Activated T-cell treated with anti-CD3 and anti-CD28 coated beads, Interleukin-2, amount 50 U/mL, for 4 hours (primary cell): ENCODE results near the gene TEAD4. TPM values are rescaled to one million over a fixed set of nuclear protein-coding genes. Genes with fewer than 3 reads are reported as not detected.

ENCODE experiments used
- ATAC-seq, 2 donors: fragments of 200-7000 bp; cut with Tn5 transposase; one replicate each; pipeline ENCODE4 v1.10.0; 2021
- DNase-seq: peaks from one replicate; pipeline ENCODE4 v3.0.0-alpha.2; 2020
- H3K27me3 Mint-ChIP-seq: one replicate; pipeline ENCODE4 v1.8.0; 2021; ENCODE audit warnings: low read depth, mixed read lengths
- H3K36me3 Mint-ChIP-seq: one replicate; pipeline ENCODE4 v1.8.0; 2022; ENCODE audit warnings: mixed read lengths; ENCODE audit not compliant: insufficient read depth
- H3K4me1 Mint-ChIP-seq: one replicate; pipeline ENCODE4 v1.8.0; 2021; ENCODE audit warnings: low read depth, mixed read lengths
- H3K4me3 Mint-ChIP-seq: one replicate; pipeline ENCODE4 v1.8.0; 2021; ENCODE audit warnings: mild to moderate bottlenecking, moderate library complexity, mixed read lengths
- H3K9me3 Mint-ChIP-seq: one replicate; pipeline ENCODE4 v1.8.0; 2021; ENCODE audit warnings: mixed read lengths
- total RNA-seq, 3 donors: library from RNA; stranded (reverse); gene quantifications; one replicate each; pipeline ENCODE4 v1.2.1, GENCODE V29; 2021

TEAD4 gene
- total RNA-seq, 3 donors from 2014 or later = 2.7 to 4.1 (median 3.7) TPM

DNA sequence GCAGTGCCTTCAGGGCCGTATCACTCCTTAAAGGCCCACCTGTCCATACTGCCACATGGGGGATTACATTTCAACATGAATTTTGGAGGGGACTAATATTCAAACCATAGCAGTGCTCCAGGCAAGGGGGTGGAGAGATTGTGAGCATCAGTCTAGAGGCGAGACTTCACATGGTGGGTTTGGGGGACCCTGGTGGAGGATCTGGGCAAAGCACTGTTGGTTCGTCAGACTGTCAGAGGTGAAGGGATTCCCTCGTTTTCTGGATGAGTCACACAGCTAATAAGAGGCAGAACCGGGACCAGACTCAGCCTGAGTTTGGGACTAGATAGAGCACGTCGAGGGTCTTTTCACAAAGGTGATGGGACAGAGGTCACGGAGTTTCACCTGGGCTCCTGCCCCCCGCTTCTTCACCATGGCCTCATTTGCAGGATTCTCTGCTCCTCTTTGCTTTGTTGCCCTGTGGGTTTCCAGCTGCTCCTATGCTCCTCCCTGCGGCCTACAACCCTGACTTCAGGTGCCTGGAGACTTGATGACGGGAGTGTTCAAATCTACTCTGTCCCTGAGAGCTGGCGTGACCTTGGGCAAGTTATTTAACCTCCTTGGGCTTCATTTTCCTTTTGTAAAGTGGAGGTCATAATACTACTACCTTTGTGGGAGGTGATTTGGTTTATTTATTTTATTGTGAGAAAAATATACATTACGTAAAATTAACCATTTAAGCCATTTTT is 41.5 kb downstream of the TEAD4 start:
- no peaks in the 10 kb centered on the region for H3K9me3 Mint-ChIP-seq
- H3K36me3 Mint-ChIP-seq = no peaks in the 10 kb centered on the region
- no peak overlapping the region for H3K4me3 Mint-ChIP-seq
- peaks cover 8% of the 10 kb centered on the region for H3K27me3 Mint-ChIP-seq
- ATAC-seq = no peak
- no peak for DNase-seq
- H3K4me1 Mint-ChIP-seq = no peaks in the 10 kb centered on the region

DNA sequence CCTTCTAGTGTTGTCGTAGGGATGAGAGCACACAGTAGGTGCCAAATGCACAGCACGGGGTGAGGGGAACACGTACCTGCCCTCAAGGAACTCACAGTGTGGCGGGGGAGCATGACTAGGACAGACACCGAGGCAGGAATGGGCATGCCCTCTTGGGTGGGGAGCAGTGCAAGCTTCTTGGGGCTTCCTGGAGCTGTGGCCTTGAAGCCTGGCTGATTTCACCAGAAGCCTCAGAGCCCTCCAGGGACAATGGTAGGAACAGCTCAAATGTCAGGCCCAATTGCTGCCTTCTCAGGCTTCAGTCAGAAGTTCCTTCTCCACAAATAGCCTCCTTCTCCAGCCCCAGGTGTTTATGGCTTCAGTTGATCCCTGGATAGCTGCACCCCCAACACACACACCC is 43.4 kb downstream of the TEAD4 start:
- H3K27me3 Mint-ChIP-seq = peaks cover 8% of the 10 kb centered on the region
- no peak overlapping the region for H3K4me3 Mint-ChIP-seq
- ATAC-seq (no peak), DNase-seq (no peak)
- H3K36me3 Mint-ChIP-seq = no peaks in the 10 kb centered on the region
- H3K4me1 Mint-ChIP-seq = no peaks in the 10 kb centered on the region
- H3K9me3 Mint-ChIP-seq = no peaks in the 10 kb centered on the region

DNA sequence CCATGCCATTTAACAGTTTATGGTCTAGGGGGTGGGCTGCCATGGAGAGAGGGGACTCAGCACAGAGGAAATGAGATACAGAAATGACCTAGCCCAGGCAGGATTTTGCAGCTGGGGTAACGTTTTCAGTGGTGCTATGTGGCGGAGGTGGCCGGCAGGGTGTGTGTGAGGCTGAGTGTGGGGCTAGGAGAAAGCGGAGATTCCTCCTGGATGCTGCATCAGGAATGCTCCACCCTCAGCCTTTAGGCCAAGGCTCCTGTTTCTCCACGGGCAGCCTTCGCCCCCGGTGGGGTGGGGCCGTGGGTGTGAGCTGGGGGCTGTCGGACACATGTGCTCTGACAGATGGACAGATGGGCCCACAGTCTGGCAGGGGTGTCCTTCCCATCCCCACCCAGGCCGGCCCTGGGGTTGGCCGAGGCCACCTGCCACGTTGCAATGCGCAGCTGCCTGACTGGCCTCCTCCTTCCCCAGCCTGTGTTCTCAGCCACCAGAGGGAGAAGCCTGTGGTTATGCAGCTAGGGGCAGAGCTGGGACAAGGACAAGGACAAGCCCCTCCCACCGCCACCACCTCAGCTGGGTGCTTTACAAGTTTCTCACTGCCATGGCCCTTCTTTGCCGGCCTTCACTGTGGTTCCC is 44.3 kb downstream of the TEAD4 start:
- Mint-ChIP-seq H3K9me3 (no peaks in the 10 kb centered on the region), H3K27me3 (peaks cover 4% of the 10 kb centered on the region), H3K4me3 (no peak overlapping the region), H3K4me1 (no peaks in the 10 kb centered on the region), H3K36me3 (no peaks in the 10 kb centered on the region)
- DNase-seq (no peak), ATAC-seq (no peak)

DNA sequence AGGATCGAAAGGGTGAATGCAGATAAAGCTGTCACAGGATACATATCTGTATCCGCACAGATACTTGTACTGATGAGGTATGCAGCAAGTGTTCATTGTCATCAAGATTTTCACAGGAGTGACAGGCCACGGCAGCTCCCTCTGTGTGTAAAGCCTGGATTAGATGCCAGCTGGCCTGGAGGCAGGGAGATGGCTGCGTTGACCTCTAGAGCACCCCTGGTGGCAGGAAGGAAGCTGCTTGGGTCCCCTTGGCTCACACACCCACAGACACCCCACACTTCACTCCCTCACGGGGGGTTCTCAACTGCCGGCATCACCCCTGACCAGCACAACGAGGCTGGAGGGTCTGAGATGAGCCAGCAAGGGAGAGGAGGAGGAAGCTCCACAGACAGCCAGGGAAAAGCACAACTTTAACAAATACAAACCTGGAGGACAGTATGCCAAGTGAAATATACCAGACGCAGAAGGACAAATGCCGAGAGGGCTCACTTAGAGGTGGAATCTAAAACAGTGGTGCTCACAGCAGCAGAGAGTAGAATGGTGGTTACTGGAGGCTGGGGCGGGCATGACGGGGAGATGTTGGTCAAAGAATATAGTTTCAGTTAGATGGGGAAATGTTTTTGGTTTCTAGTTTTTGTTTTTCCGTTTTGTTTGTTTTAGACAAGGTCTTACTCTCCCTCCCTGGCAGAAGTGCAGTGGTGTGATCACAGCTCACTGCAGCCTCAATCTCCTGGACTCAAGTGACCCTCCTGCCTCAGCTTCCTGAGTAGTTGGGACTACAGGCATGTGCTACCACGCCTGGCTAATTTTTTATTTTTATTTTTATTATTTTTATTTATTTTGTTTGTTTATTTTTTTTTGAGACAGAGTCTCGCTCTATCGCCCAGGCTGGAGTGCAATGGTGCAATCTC is 45.7 kb downstream of the TEAD4 start:
- H3K27me3 Mint-ChIP-seq = peaks cover 2% of the 10 kb centered on the region
- H3K4me3 Mint-ChIP-seq = no peak overlapping the region
- H3K4me1 Mint-ChIP-seq = no peaks in the 10 kb centered on the region
- DNase-seq (no peak), ATAC-seq (no peak)
- H3K9me3 Mint-ChIP-seq = no peaks in the 10 kb centered on the region
- no peaks in the 10 kb centered on the region for H3K36me3 Mint-ChIP-seq

DNA sequence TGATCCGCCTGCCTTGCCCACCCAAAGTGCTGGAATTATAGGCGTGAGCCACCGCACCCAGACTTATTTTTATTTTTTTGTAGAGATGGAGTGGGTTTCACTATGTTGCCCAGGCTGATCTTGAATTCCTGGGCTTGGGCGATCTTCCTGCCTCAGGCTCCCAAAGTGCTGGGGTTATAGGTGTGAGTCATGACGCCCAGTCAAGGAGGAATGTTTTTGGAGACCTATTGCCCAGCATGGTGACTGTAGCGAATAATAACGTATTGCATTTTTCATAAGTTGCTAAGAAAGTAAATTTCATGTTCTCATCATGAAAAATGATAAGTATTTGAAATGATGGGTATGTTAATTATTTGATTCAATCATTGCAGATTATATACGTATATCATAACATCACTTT is 46.5 kb downstream of the TEAD4 start:
- DNase-seq (no peak), ATAC-seq (no peak)
- Mint-ChIP-seq H3K27me3 (peaks cover 2% of the 10 kb centered on the region), H3K4me1 (no peaks in the 10 kb centered on the region), H3K9me3 (no peaks in the 10 kb centered on the region), H3K4me3 (no peak overlapping the region), H3K36me3 (no peaks in the 10 kb centered on the region)

DNA sequence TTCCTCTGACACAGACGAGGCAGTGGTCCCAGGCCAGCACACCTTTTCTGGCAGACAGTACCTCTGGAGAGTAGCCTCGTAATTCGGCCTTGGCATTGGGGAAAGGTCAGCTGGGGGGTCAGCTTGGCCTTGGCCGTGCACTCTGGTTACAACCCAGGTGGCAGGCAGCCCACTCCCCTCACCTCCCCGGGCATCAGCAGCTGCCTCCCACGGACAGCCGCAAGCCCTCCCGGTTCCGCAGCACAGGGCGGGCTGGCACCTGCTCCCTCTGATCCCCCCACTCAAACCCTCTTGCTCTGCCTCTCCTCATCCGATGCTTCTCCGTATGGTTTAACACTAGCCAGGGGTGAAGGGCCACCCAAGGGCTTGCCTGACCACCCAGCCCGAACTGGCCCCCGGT is 50.6 kb downstream of the TEAD4 start:
- no peaks in the 10 kb centered on the region for H3K9me3 Mint-ChIP-seq
- ATAC-seq (no peak), DNase-seq (no peak)
- no peaks in the 10 kb centered on the region for H3K4me1 Mint-ChIP-seq
- H3K36me3 Mint-ChIP-seq = no peaks in the 10 kb centered on the region
- no peak overlapping the region for H3K4me3 Mint-ChIP-seq
- H3K27me3 Mint-ChIP-seq = peaks cover 2% of the 10 kb centered on the region

DNA sequence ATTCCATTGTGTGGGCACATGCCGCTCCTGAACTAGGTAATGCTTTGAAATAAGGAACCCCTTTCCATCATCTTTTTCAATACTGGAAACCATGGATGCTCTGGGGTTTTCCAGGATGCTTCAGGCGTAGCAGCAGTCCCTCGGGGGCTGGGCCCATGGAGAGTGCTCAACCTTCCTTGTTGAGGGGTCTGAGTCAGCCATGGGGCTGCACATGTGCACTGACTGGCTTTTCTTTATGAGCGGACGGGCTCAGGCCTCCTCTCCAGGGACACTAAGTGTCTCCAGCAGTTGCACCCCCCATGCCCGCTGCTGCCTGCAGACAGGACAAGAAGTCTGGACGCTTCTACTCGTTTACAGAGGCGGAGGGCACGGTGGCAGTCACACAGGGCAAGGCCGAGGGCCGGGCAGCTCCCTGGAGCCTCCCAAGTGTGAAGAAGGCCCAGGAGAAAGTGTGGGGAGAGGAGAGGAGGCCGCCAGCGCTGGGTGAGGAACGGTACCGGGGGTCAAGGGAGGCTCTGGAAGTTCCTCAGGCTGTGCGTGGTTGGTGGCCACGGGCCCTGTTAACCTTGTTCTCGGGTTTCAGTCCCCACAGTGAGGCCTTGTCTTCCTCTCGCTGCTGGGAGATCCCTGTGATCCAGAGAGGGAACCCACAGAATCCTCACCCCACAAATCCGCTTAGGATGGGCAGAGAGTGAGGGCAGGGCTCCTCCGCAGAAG is 51.2 kb downstream of the TEAD4 start:
- Mint-ChIP-seq H3K27me3 (peaks cover 2% of the 10 kb centered on the region), H3K4me1 (no peaks in the 10 kb centered on the region), H3K36me3 (no peaks in the 10 kb centered on the region), H3K9me3 (no peaks in the 10 kb centered on the region), H3K4me3 (no peak overlapping the region)
- DNase-seq (no peak), ATAC-seq (no peak)

DNA sequence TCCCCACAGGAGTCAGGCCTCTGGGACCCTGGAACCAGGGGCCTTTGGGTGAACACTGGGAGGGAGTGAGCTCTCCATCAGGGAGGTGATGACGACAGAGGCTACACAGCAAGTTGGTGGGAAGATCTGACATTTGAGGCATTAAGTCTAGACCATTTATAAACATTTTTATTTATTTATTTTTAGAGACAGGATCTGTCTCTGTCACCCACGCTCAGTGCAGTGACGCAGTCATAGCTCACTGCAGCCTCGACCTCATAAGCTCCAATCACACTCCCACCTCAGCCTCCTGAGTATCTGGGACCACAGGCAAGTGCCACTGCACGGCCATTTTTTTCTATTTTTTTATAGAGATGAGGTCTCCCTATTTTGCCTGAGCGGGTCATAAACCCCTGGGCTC is 53.6 kb downstream of the TEAD4 start:
- Mint-ChIP-seq H3K9me3 (no peaks in the 10 kb centered on the region), H3K4me3 (no peak overlapping the region), H3K36me3 (no peaks in the 10 kb centered on the region), H3K4me1 (no peaks in the 10 kb centered on the region), H3K27me3 (peaks cover 2% of the 10 kb centered on the region)
- no peak for DNase-seq
- no peak for ATAC-seq

DNA sequence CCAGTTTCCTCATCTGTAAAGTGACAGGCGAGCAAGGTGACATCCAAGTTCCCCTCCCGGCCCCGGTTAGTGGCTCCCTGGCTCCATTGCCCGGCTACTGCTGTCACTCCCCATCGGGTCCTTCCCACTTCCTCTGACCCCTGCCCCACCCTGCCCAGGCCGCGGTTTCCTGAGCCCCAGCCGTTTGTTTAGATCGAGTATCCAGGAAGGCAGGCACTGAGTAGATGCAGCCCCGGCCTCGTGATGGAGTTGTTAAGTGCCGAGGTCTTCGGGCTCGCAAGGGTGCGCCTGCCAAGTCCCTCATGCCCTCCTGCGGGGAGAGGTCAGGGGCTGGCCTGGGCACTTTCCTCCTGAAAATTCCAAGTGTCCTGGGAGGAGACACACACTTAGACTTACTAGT is 55.4 kb downstream of the TEAD4 start:
- no peak for DNase-seq
- Mint-ChIP-seq H3K4me1 (no peaks in the 10 kb centered on the region), H3K9me3 (no peaks in the 10 kb centered on the region), H3K36me3 (no peaks in the 10 kb centered on the region), H3K27me3 (peaks cover 2% of the 10 kb centered on the region), H3K4me3 (no peak overlapping the region)
- ATAC-seq = no peak

DNA sequence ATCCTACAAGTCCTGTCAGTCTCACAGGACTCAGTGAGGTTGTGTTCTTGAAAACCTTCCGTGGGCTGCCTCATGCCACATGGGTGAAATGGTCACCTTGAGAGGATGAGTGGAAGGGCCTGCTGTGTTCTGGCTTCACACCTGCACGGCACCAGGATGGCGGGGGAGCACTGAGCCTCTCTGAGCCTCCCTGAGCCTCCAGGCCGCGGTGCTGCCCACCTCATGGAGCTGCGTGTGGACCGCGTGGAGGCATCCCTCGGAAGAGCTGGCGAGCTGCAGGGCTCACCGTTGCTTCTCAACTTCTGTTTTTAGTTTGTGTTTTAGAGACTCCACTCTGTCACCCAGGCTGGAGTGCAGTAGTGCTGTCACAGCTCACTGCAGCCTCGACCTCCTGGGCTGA is 56.2 kb downstream of the TEAD4 start:
- H3K4me3 Mint-ChIP-seq = no peak overlapping the region
- no peak for DNase-seq
- H3K9me3 Mint-ChIP-seq = no peaks in the 10 kb centered on the region
- H3K27me3 Mint-ChIP-seq = no peaks in the 10 kb centered on the region
- ATAC-seq = no peak
- H3K36me3 Mint-ChIP-seq = no peaks in the 10 kb centered on the region
- no peaks in the 10 kb centered on the region for H3K4me1 Mint-ChIP-seq

DNA sequence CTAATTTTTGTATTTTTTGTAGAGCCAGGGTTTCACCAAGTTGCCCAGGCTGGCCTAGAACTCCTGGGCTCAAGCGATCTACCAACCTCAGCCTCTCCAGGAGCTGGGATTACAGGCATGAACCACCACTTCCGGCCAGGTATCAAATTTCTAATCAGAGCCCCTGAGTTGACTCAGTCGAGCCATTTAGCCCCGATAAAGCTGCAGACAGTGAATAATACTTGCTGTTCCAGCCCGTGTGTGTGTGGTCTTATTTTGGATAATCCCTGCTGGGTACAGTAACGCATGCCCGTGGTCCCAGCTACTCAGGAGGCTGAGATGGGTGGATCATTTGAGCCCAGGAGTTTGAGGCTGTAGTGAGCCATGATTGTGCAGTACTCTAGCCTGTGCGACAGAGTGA is 57.0 kb downstream of the TEAD4 start:
- Mint-ChIP-seq H3K4me3 (no peak overlapping the region), H3K4me1 (no peaks in the 10 kb centered on the region), H3K9me3 (no peaks in the 10 kb centered on the region), H3K36me3 (no peaks in the 10 kb centered on the region), H3K27me3 (no peaks in the 10 kb centered on the region)
- ATAC-seq = no peak
- DNase-seq = no peak

DNA sequence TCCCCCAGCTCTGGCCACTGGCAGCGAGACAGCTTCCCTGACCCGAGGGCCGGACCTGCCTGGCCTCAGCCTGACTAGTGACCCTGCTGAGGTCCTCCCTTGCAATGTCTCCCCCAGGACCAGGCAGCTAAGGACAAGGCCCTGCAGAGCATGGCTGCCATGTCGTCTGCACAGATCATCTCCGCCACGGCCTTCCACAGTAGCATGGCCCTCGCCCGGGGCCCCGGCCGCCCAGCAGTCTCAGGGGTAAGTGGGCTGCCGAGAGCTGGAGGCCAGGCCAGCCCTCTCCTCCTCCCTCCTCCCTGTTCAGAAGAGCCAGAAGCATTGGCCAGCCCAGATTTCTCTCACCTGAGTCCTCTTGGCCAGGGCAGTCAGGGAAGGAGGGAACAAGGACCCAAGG is 58.1 kb downstream of the TEAD4 start:
- ATAC-seq (no peak), DNase-seq (no peak)
- Mint-ChIP-seq H3K27me3 (no peaks in the 10 kb centered on the region), H3K9me3 (no peaks in the 10 kb centered on the region), H3K4me3 (no peak overlapping the region), H3K4me1 (no peaks in the 10 kb centered on the region), H3K36me3 (no peaks in the 10 kb centered on the region)

DNA sequence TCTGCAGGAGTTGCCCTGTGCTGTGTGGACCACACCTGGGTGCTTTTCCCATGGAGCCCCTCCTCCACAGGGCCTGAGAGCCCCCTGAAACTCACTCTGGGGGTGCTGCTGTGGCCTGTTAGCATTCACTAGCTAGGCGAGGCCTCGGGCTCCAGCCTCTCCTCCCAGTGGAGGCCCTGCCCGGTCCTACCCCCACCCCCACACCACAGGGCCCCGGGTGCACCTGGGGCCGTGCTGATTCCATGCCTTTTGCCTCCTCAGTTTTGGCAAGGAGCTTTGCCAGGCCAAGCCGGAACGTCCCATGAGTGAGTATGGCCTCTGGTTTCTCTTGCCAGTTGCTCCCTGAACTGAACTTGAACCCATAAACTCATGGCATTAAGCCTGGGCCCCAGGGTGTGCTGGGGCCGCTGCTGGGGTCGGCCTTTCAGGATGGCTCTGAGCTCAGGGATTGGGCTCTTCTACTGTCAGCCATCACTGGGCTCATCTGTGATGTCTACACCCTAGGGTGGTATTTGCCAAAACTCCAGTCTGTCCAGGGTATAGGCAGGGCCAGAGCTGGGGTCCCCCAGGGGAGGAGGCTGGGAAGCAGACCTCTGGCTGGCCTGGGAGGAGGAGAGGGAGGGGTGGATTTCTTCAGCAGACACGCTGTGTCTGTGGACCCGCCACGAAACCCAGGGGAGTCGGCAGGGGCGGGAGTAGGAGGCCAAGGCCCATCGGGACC is 59.2 kb downstream of the TEAD4 start:
- Mint-ChIP-seq H3K4me3 (no peak overlapping the region), H3K36me3 (no peaks in the 10 kb centered on the region), H3K4me1 (no peaks in the 10 kb centered on the region), H3K27me3 (no peaks in the 10 kb centered on the region), H3K9me3 (no peaks in the 10 kb centered on the region)
- ATAC-seq (no peak), DNase-seq (no peak)
